IMR-90 (cell line): ENCODE measurements around the gene EEPD1. TPM values are rescaled to one million over a fixed set of nuclear protein-coding genes. Genes with fewer than 3 reads are reported as not detected.

Source experiments
- ATAC-seq: fragments of 200-7000 bp; cut with Tn5 transposase; 2 replicates; pipeline ENCODE4 v1.9.1; 2020; ENCODE audit warnings: low read depth, mild to moderate bottlenecking, moderate library complexity
- BruUV-seq: library from RNA; stranded (reverse); fragments of 400-500 nt; replicated peaks from 2 replicates; lab custom pipeline; 2021; lab: Mats Ljungman, UMichigan
- CTCF ChIA-PET: fragments of 300-600 bp; formaldehyde crosslinking; extraction: SDS; loops from one replicate; lab custom pipeline; 2021; ENCODE audit warnings: antibody characterized with exemption; lab: Yijun Ruan, JAX
- POLR2A ChIA-PET: fragments of 300-600 bp; sonication (Branson Sonifier 250); formaldehyde crosslinking; loops from one replicate; lab custom pipeline; 2022; ENCODE audit warnings: antibody characterized with exemption; ENCODE audit not compliant: unreplicated experiment; lab: Charles Lee
- DNase-seq: peaks from one replicate; pipeline ENCODE4 v3.0.0; 2013
- H2AFZ ChIP-seq: replicated peaks from 2 replicates; pipeline ENCODE3; 2013; ENCODE audit warnings: low read length, mild to moderate bottlenecking; ENCODE audit not compliant: poor library complexity
- H2AK5ac ChIP-seq: 2 replicates; pipeline ENCODE4 v1.6.1; 2013; ENCODE audit warnings: low read depth, low read length, inconsistent platforms
- H2AK9ac ChIP-seq: replicated peaks from 2 replicates; pipeline ENCODE3; 2013; ENCODE audit warnings: mild to moderate bottlenecking, low read depth, low read length, moderate library complexity; ENCODE audit not compliant: poor library complexity
- H2BK120ac ChIP-seq: 2 replicates; pipeline ENCODE4 v1.6.1; 2013; ENCODE audit warnings: low read depth, low read length, inconsistent platforms
- H2BK15ac ChIP-seq: 3 replicates; pipeline ENCODE4 v1.6.1; 2013; ENCODE audit warnings: low read depth, low read length, inconsistent platforms
- H2BK20ac ChIP-seq: 2 replicates; pipeline ENCODE4 v1.6.1; 2013; ENCODE audit warnings: low read depth, mild to moderate bottlenecking, inconsistent platforms, low read length, moderate library complexity
- H2BK5ac ChIP-seq: 2 replicates; pipeline ENCODE4 v1.6.1; 2013; ENCODE audit warnings: mild to moderate bottlenecking, low read depth, low read length, inconsistent platforms; ENCODE audit not compliant: poor library complexity, severe bottlenecking
- H3K14ac ChIP-seq: replicated peaks from 2 replicates; pipeline ENCODE4 v1.6.1; 2013; ENCODE audit warnings: low read depth, low read length, inconsistent platforms
- H3K18ac ChIP-seq: 2 replicates; pipeline ENCODE4 v1.6.1; 2013; ENCODE audit warnings: low read depth, low read length, control low read depth
- H3K23ac ChIP-seq: 2 replicates; pipeline ENCODE4 v1.6.1; 2013; ENCODE audit warnings: low read depth, low read length, inconsistent platforms
- H3K27ac ChIP-seq: 2 replicates; pipeline ENCODE4 v1.5.1; 2013; ENCODE audit warnings: mild to moderate bottlenecking, control low read depth, low read length; ENCODE audit not compliant: insufficient read depth
- H3K27me3 ChIP-seq: 2 replicates; pipeline ENCODE4 v1.6.1; 2013; ENCODE audit warnings: low read length; ENCODE audit not compliant: control insufficient read depth, insufficient read depth
- H3K36me3 ChIP-seq: 2 replicates; pipeline ENCODE4 v1.6.1; 2013; ENCODE audit warnings: low read length, mixed read lengths; ENCODE audit not compliant: control insufficient read depth, insufficient read depth
- H3K4ac ChIP-seq: 2 replicates; pipeline ENCODE4 v1.6.1; 2013; ENCODE audit warnings: low read depth, low read length, inconsistent platforms
- H3K4me1 ChIP-seq: 2 replicates; pipeline ENCODE4 v1.6.1; 2013; ENCODE audit warnings: low read length, mixed read lengths; ENCODE audit not compliant: control insufficient read depth, insufficient read depth
- H3K4me2 ChIP-seq: 2 replicates; pipeline ENCODE4 v1.6.1; 2013; ENCODE audit warnings: low read depth, mild to moderate bottlenecking, control low read depth, low read length, moderate library complexity
- H3K4me3 ChIP-seq: 2 replicates; pipeline ENCODE4 v1.5.1; 2013; ENCODE audit warnings: low read depth, mild to moderate bottlenecking, control low read depth, low read length, moderate library complexity; ENCODE audit not compliant: insufficient read depth
- H3K56ac ChIP-seq: 2 replicates; pipeline ENCODE4 v1.6.1; 2013; ENCODE audit warnings: low read length, inconsistent platforms; ENCODE audit not compliant: insufficient read depth; ENCODE audit errors: extremely low read depth
- H3K79me1 ChIP-seq, 2 experiments: 2 replicates each; pipeline ENCODE4 v1.6.1; 2013; ENCODE audit warnings: low read length in 2 of 2, inconsistent platforms in 1 of 2, low read depth in 1 of 2
- H3K9ac ChIP-seq: 2 replicates; pipeline ENCODE4 v1.6.1; 2013; ENCODE audit warnings: low read depth, low read length, control low read depth
- H3K9me1 ChIP-seq: 2 replicates; pipeline ENCODE4 v1.6.1; 2013; ENCODE audit warnings: low read length, inconsistent platforms; ENCODE audit not compliant: insufficient read depth
- H3K9me3 ChIP-seq: 2 replicates; pipeline ENCODE4 v1.6.1; 2013; ENCODE audit warnings: low read length; ENCODE audit not compliant: control insufficient read depth, insufficient read depth
- H4K20me1 ChIP-seq: 2 replicates; pipeline ENCODE4 v1.6.1; 2013; ENCODE audit warnings: low read length, inconsistent platforms; ENCODE audit not compliant: insufficient read depth
- H4K5ac ChIP-seq: 2 replicates; pipeline ENCODE4 v1.6.1; 2013; ENCODE audit warnings: mild to moderate bottlenecking, low read depth, low read length, control low read depth
- H4K8ac ChIP-seq, 2 experiments: 2 replicates each; pipeline ENCODE4 v1.6.1; 2013; ENCODE audit warnings: low read depth in 2 of 2, low read length in 2 of 2, control low read depth in 1 of 2, inconsistent platforms in 1 of 2
- H4K91ac ChIP-seq: 2 replicates; pipeline ENCODE4 v1.6.1; 2013; ENCODE audit warnings: low read depth, low read length, inconsistent platforms; ENCODE audit not compliant: insufficient read depth
- CHD1 ChIP-seq: IDR thresholded peaks from 2 replicates; pipeline ENCODE4 v1.6.1; 2012; ENCODE audit warnings: low read depth, low read length, improper control_type of control experiment
- FOS ChIP-seq: fragments of 150-350 bp; IDR thresholded peaks from 2 replicates; pipeline ENCODE4 v1.6.1; 2016; ENCODE audit warnings: low read depth, low read length
- MAZ ChIP-seq: IDR thresholded peaks from 2 replicates; pipeline ENCODE4 v1.6.1; 2012; ENCODE audit warnings: low read depth, mild to moderate bottlenecking, low read length, improper control_type of control experiment, moderate library complexity, borderline replicate concordance
- MXI1 ChIP-seq: IDR thresholded peaks from 2 replicates; pipeline ENCODE4 v1.6.1; 2012; ENCODE audit warnings: low read depth, mild to moderate bottlenecking, low read length, moderate library complexity, borderline replicate concordance
- NFE2L2 ChIP-seq: fragments of 150-350 bp; IDR thresholded peaks from 2 replicates; pipeline ENCODE4 v1.6.1; 2016; ENCODE audit warnings: low read depth, mild to moderate bottlenecking, low read length
- POLR2A ChIP-seq: IDR thresholded peaks from 2 replicates; pipeline ENCODE4 v1.6.1; 2012; ENCODE audit warnings: mild to moderate bottlenecking, low read depth, low read length
- RCOR1 ChIP-seq: IDR thresholded peaks from 2 replicates; pipeline ENCODE4 v1.6.1; 2012; ENCODE audit warnings: mild to moderate bottlenecking, low read length, improper control_type of control experiment; ENCODE audit not compliant: insufficient replicate concordance
- RFX5 ChIP-seq: IDR thresholded peaks from 2 replicates; pipeline ENCODE4 v1.8.0; 2012; ENCODE audit warnings: low read depth, mild to moderate bottlenecking, low read length, moderate library complexity
- SMC3 ChIP-seq: fragments of 150-350 bp; IDR thresholded peaks from 2 replicates; pipeline ENCODE4 v1.6.1; 2016; ENCODE audit warnings: low read depth, mild to moderate bottlenecking, antibody characterized with exemption, low read length, moderate library complexity
- USF2 ChIP-seq: fragments of 150-350 bp; IDR thresholded peaks from 2 replicates; pipeline ENCODE4 v1.6.1; 2017; ENCODE audit warnings: mild to moderate bottlenecking, antibody characterized with exemption, low read length, low read depth
- WGBS, 2 experiments: methylation state at CpG; one replicate each; pipeline versions ENCODE4 v1.1.5 to v1.1.7; 2013; ENCODE audit warnings: missing lambda C conversion rate in 2 of 2; ENCODE audit not compliant: insufficient read length in 1 of 2; ENCODE audit errors: extremely low coverage in 2 of 2; 5-methylcytosine and 5-hydroxymethylcytosine counted together
- dilution Hi-C: fragments of 300-500 bp; cut with HindIII; formaldehyde crosslinking; loops from one replicate; pipeline ENCODE4 v1.14.3; 2018; ENCODE audit warnings: low sequenced_read_pairs; ENCODE audit not compliant: unreplicated experiment
- in situ Hi-C: fragments of 300-500 bp; cut with MboI; formaldehyde crosslinking; loops from 3 replicates; pipeline ENCODE4 v1.14.3; 2019; ENCODE audit warnings: low sequenced_read_pairs, inconsistent platforms, mixed read lengths
- intact Hi-C: fragments of 100-400 bp; cut with micrococcal nuclease; formaldehyde crosslinking; loops from 2 replicates; pipeline ENCODE4 v1.10.0; 2022
- polyA plus RNA-seq, 3 experiments: library from polyadenylated mRNA; depleted of rRNA; stranded (reverse); fragments of >200 nt; gene quantifications; 2 replicates each; pipeline ENCODE4 v1.2.3, GENCODE V29; 2012; ENCODE audit warnings: low replicate concordance in 1 of 3
- total RNA-seq: library from RNA; depleted of rRNA; stranded (reverse); fragments of >200 nt; gene quantifications from 2 replicates; pipeline ENCODE4 v1.2.3, GENCODE V29; 2012
- TF ChIP-seq, protein P1 (sequence below): conservative IDR thresholded peaks from 2 replicates; pipeline ENCODE4 v1.5.1; 2012; ENCODE audit warnings: mild to moderate bottlenecking, low read depth, low read length, improper control_type of control experiment
- TF ChIP-seq, protein P2 (sequence below): fragments of 150-350 bp; IDR thresholded peaks from 2 replicates; pipeline ENCODE4 v1.6.1; 2016; ENCODE audit warnings: low read depth, mild to moderate bottlenecking, low read length, moderate library complexity, borderline replicate concordance

EEPD1 gene
- total and polyA plus RNA-seq, 2 of the 4 experiments (the other 2 are of a cell fraction): 7.3 to 15.2 TPM

GRCh38 chr7:36272567-36273269 lies 119.7 kb downstream of the EEPD1 start:
- Histone ChIP-seq H4K8ac (0 out of 4 replicates have a peak overlapping the region, but pooled peaks of 1 of the 2 experiments have one; percentile 1), H3K23ac (no peak overlapping the region), H2BK15ac (no peak overlapping the region), H2BK5ac (no peak overlapping the region), H2AFZ (peak overlapping the region; percentile 3), H3K4me1 (peaks cover 12% of the 10 kb centered on the region), H3K27me3 (no peaks in the 10 kb centered on the region), H4K20me1 (no peaks in the 10 kb centered on the region), H3K9me3 (no peaks in the 10 kb centered on the region), H3K56ac (no peak overlapping the region), H3K36me3 (no peaks in the 10 kb centered on the region), H2BK120ac (no peak overlapping the region), H2AK5ac (peak overlapping the region; percentile 1; the same call in 1 of the 2 replicates), H3K4me3 (no peak overlapping the region), H3K9ac (no peak overlapping the region), H4K91ac (no peak overlapping the region), H3K14ac (no peak overlapping the region), H3K4ac (no peak overlapping the region), H3K79me1 (peaks cover 0 to 14% of the 10 kb centered on the region in 2 experiments; a peak in 3 of 4 replicates), H2BK20ac (no peak overlapping the region), H3K4me2 (no peak overlapping the region), H2AK9ac (no peak overlapping the region), H3K27ac (no peak overlapping the region), H3K9me1 (0 out of 2 replicates have a peak, but pooled peaks cover 4% of the 10 kb centered on the region), H4K5ac (no peak overlapping the region), H3K18ac (0 out of 2 replicates have a peak overlapping the region, but pooled peaks have one; percentile 7)
- intact Hi-C loops (no loop called here), in situ Hi-C loops (no loop called here), dilution Hi-C loops (no loop called here)
- BruUV-seq: no TSS peak
- TF ChIP-seq, protein P1, sequence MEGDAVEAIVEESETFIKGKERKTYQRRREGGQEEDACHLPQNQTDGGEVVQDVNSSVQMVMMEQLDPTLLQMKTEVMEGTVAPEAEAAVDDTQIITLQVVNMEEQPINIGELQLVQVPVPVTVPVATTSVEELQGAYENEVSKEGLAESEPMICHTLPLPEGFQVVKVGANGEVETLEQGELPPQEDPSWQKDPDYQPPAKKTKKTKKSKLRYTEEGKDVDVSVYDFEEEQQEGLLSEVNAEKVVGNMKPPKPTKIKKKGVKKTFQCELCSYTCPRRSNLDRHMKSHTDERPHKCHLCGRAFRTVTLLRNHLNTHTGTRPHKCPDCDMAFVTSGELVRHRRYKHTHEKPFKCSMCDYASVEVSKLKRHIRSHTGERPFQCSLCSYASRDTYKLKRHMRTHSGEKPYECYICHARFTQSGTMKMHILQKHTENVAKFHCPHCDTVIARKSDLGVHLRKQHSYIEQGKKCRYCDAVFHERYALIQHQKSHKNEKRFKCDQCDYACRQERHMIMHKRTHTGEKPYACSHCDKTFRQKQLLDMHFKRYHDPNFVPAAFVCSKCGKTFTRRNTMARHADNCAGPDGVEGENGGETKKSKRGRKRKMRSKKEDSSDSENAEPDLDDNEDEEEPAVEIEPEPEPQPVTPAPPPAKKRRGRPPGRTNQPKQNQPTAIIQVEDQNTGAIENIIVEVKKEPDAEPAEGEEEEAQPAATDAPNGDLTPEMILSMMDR: no peak
- TF ChIP-seq MXI1 (no peak), FOS (no peak), RFX5 (no peak), MAZ (no peak), CHD1 (no peak), NFE2L2 (no peak), RCOR1 (no peak), POLR2A (no peak), SMC3 (no peak), USF2 (no peak)
- TF ChIP-seq, protein P2, sequence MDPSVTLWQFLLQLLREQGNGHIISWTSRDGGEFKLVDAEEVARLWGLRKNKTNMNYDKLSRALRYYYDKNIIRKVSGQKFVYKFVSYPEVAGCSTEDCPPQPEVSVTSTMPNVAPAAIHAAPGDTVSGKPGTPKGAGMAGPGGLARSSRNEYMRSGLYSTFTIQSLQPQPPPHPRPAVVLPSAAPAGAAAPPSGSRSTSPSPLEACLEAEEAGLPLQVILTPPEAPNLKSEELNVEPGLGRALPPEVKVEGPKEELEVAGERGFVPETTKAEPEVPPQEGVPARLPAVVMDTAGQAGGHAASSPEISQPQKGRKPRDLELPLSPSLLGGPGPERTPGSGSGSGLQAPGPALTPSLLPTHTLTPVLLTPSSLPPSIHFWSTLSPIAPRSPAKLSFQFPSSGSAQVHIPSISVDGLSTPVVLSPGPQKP: no peak
- DNase-seq (peak; percentile 35), ATAC-seq (peak; percentile 48)
- POLR2A ChIA-PET: no interaction called here
- CTCF ChIA-PET: interaction anchor here (1.0 kb wide), 1 partner anchor 9 kb away, joined by 3 read pairs; no protein-coding TSS in a partner anchor
- WGBS, 2 experiments: 60% methylated on average over 5 of the region's 15 CpGs; no CpG with 5 or more reads in 1 of the 2 experiments
